Ovary (tissue), 9 donors: ENCODE measurements around the gene SPAG16. TPM values are rescaled to one million over a fixed set of nuclear protein-coding genes. Genes with fewer than 3 reads are reported as not detected.

Experiments
- DNase-seq, 5 donors: peaks; one replicate each; pipeline ENCODE4 v3.0.0-alpha.2; 2019 to 2020
- H3K27ac ChIP-seq, 2 donors: fragments of 200-600 bp; one replicate each; pipeline versions ENCODE4 v1.5.1 to v1.8.0; 2019 to 2022
- H3K27me3 ChIP-seq: fragments of 200-600 bp; one replicate; pipeline ENCODE4 v1.8.0; 2022
- H3K36me3 ChIP-seq: fragments of 200-600 bp; sonication (generic); one replicate; pipeline ENCODE4 v1.5.1; 2019
- H3K4me1 ChIP-seq: one replicate; pipeline ENCODE4 v1.8.1; 2013; ENCODE audit warnings: mild to moderate bottlenecking, moderate library complexity; ENCODE audit not compliant: insufficient read depth
- H3K4me3 ChIP-seq: fragments of 200-600 bp; sonication (generic); one replicate; pipeline ENCODE4 v1.5.1; 2017
- H3K9me3 ChIP-seq, 2 donors: fragments of 200-600 bp in 1 of 2; sonication (generic) in 1 of 2; one replicate each; pipeline versions ENCODE4 v1.5.1 to v1.8.1; 2013 to 2019; ENCODE audit warnings: mild to moderate bottlenecking in 1 of 2, moderate library complexity in 1 of 2
- CTCF ChIP-seq, 3 donors: fragments of 450-650 bp in 2 of 3; fragments of 200-600 bp in 1 of 3; IDR thresholded peaks; one replicate each; pipeline versions ENCODE4 v1.5.1 to v1.8.0; 2016 to 2022; ENCODE audit warnings: antibody characterized with exemption in 3 of 3, mild to moderate bottlenecking in 1 of 3
- EP300 ChIP-seq: sonication (generic); formaldehyde crosslinking; IDR thresholded peaks from one replicate; pipeline ENCODE4 v1.6.1; 2017; ENCODE audit warnings: antibody characterized with exemption
- POLR2A ChIP-seq: fragments of 450-650 bp; IDR thresholded peaks from one replicate; pipeline ENCODE4 v1.6.1; 2017; ENCODE audit warnings: antibody characterized with exemption, mild to moderate bottlenecking, moderate library complexity
- WGBS, 3 donors: extraction: QIAGEN DNeasy Blood & Tissue Kit in 1 of 3; methylation state at CpG; one replicate each; pipeline versions ENCODE4 v1.1.5 to v1.1.7; 2013 to 2017; 5-methylcytosine and 5-hydroxymethylcytosine counted together
- intact Hi-C, 4 donors: fragments of 100-400 bp; cut with DNase I; formaldehyde crosslinking; loops; one replicate each; pipeline versions ENCODE4 v1.11.0 to v1.15.1; 2022 to 2023
- polyA plus RNA-seq, 2 donors: library from polyadenylated mRNA; stranded (reverse); fragments of 200-250 nt in 1 of 2; fragments of 350-450 nt in 1 of 2; fragmentation: Illumina TruSeq in 1 of 2; extraction: RNeasy Lipid Tissue Mini Kit (QIAGEN cat#74804) in 1 of 2; gene quantifications; one replicate each; pipeline ENCODE4 v1.2.3, GENCODE V29; 2013 to 2014
- total RNA-seq, 7 donors: library from RNA; depleted of rRNA in 2 of 7; stranded (reverse); fragments of >200 nt in 2 of 7; fragmentation: NEBNext Ultra II Directional in 3 of 7; extraction: Animal tissue kit (Norgen Biotek cat#: 25700) in 3 of 7; gene quantifications; one replicate each; pipeline versions ENCODE4 v1.1.0 to v1.2.4, GENCODE V29; 2016 to 2023
- donor health status: DM: no; HTN: no; CAD: no; lungs with moderate emphysema.
- donor health status: DM: no; HTN: no; CAD: no.
- donor health status: Bipolar disorder and iron deficiency.
- donor health status: DM: yes; HTN: yes; CAD: no.
- donor health status: DM: no; HTN: no; CAD: no.
- donor health status: DM: yes; HTN: yes; CAD: no.

SPAG16 gene
- total and polyA plus RNA-seq, 9 donors: 25.2 to 58.7 (median 28.9) TPM

- intact Hi-C loops: no loop called here
- WGBS, 3 donors: 82 to 93% (median 91%) methylated on average over 3 of the region's 3 CpGs
- no peak for DNase-seq
- TF ChIP-seq CTCF (IDR thresholded peaks at IDR 0.05): no peak
- TF ChIP-seq EP300: no peak
- TF ChIP-seq POLR2A: no peak
- H3K27ac ChIP-seq: no peak overlapping the region
- H3K9me3 ChIP-seq: no peaks in the 10 kb centered on the region
- no peaks in the 10 kb centered on the region for H3K36me3 ChIP-seq
- no peaks in the 10 kb centered on the region for H3K4me1 ChIP-seq
- H3K4me3 ChIP-seq: no peak overlapping the region
- no peaks in the 10 kb centered on the region for H3K27me3 ChIP-seq
Measured at GRCh38 chr2:214247531-214247930, 963.3 kb downstream of the SPAG16 start.

GRCh38 chr2:214255046-214255445 is 970.8 kb downstream of the SPAG16 start:
- no peak for TF ChIP-seq EP300
- no peak for TF ChIP-seq POLR2A
- no peak for TF ChIP-seq CTCF (IDR thresholded peaks at IDR 0.05)
- WGBS, 3 donors: 53 to 76% (median 70%) methylated on average over 1 of the region's 1 CpG
- Histone ChIP-seq H3K4me1 (no peaks in the 10 kb centered on the region), H3K9me3 (no peaks in the 10 kb centered on the region), H3K27me3 (no peaks in the 10 kb centered on the region), H3K27ac (no peak overlapping the region), H3K36me3 (no peaks in the 10 kb centered on the region), H3K4me3 (no peak overlapping the region)
- no peak for DNase-seq
- intact Hi-C loops: no loop called here

GRCh38 chr2:214261683-214262082 is 977.4 kb downstream of the SPAG16 start:
- no peaks in the 10 kb centered on the region for H3K9me3 ChIP-seq
- 83 to 87% (median 84%) methylated on average over 1 of the region's 1 CpG for WGBS, 3 donors
- H3K27ac ChIP-seq: no peak overlapping the region
- intact Hi-C loops: no loop called here
- no peaks in the 10 kb centered on the region for H3K27me3 ChIP-seq
- H3K4me1 ChIP-seq: no peaks in the 10 kb centered on the region
- DNase-seq: no peak
- H3K4me3 ChIP-seq: no peak overlapping the region
- H3K36me3 ChIP-seq: no peaks in the 10 kb centered on the region
- no peak for TF ChIP-seq EP300
- no peak for TF ChIP-seq POLR2A
- no peak for TF ChIP-seq CTCF (IDR thresholded peaks at IDR 0.05)

- Histone ChIP-seq H3K4me1 (no peaks in the 10 kb centered on the region), H3K27ac (no peak overlapping the region), H3K4me3 (no peak overlapping the region), H3K27me3 (no peaks in the 10 kb centered on the region), H3K36me3 (no peaks in the 10 kb centered on the region), H3K9me3 (no peaks in the 10 kb centered on the region)
- WGBS, 3 donors: 49 to 59% (median 57%) methylated on average over 1 of the region's 1 CpG
- intact Hi-C loops: no loop called here
- TF ChIP-seq POLR2A (no peak), EP300 (no peak), CTCF (IDR thresholded peaks at IDR 0.05) (no peak)
- no peak for DNase-seq
Measured at GRCh38 chr2:214264171-214264570, 979.9 kb downstream of the SPAG16 start.
